ENCODE measurements around the gene TCF4.

TCF4 gene

DNA sequence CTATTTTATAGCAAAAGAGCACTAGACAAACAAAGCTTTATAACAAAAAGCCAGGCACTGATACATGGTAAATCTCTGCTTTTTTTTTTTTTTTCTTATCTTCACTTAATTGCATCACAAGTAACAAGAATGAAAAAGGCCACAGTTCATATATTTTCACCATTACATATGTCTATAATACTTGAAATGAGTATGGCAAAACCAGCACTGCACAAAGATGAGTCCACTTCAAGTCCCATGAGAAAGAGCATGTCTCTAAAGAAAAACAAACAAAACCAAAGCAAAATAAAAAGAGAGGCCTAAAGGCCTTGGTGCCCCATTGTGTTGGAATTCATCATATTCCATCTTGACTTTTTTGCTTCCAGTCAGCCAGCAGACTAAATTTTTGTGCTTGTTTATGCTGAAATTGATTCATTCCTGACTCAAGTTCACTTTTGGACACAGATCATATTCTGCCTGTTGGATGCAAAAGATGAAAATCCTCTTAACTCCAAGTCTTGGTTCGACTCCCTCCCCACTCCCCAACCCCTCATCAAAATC is 363.8 kb downstream of the TCF4 start:
- no peak for DNase-seq

DNA sequence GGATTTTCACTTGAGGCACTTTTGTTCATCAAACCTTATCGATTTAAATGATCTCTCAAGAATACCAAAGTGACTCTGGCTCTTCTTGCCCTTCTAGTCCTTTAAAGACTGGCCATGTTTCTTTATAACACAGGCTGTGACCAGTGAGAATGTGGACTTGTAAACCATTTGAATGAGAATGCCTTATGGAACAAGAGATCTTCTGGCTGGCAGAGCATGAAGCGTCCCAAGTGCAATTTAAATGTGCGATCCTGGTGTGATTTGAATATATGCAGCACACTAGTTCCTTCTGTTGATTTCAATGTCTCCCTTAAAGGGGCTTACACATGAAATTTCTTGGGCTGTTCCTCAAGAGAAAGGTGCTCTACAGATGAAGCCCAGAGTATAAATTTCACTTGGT is 366.4 kb downstream of the TCF4 start:
- DNase-seq = no peak

DNA sequence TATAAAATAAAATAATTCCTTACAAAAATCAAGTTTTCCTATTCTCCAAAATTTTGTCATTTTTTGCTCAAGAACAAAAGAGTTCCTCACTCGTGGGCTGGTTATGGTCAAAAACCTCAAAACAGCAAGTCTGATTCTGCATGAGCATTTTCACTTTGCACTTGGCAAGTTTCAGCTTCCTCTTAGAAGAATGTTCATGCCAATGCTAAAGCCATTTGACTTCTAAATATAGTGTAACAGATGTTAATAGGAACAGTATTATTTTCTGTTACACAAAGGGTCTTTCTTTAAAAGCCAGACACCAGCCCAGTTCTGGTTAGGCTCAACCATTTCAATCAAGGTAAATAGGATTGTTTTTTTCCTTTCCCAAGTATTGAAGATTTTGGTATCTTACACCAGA is 367.5 kb downstream of the TCF4 start:
- DNase-seq = no peak

DNA sequence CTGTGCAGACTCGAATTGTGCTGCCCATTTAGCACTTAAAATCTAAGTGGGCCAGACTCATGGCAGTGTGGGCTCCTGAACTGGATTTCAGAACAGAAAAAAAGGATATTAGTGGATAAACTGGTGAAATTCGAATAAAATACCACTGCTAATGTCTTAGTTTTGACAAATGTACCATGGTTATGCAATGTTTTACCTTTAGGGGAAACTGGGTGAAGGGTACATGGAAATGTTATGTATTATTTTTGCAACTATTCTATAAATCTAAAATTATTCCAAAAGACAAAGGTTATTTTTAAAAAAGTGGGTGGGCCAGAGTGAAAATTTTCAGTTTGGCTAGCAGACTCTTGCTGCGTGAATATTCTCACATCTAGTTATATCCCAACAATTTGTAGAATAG is 368.2 kb downstream of the TCF4 start:
- DNase-seq = no peak

DNA sequence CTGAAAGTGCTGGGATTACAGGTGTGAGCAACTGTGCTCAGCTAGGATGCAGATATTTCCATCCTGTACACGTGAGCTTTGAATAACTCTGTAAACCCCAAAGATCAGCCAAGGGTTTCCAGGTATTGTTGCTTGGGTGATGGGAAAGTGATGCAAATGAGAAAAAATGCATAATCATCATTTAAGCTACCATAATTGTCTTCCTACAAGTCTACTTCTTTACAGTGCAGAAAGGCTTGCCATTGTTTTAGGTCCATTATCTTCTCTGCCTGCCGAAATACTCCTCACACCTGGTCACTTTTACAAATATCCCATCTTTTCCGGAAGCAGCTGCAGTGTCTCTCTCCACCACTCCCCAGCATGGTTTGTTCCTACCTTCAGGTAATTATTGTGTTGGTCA is 368.9 kb downstream of the TCF4 start:
- no peak for DNase-seq

DNA sequence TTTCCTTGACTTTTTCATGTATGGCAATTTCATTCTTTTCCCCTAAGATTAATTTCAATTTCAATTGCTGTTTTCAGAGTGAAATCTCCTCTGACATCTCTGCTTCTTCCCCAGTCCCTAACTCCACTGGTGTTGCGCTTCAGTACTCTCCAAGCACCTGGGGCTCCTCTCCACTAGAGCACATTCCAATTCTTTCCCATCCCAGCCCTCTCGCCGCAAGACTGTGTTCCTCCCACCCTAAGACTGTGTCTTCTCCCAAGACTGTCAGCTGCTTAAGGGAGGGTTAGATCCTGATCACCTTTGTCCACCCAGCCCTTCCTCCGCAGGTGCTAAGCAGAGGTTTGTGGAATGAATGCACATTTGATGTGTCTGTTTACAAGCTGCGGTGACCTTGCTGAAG is 373.0 kb downstream of the TCF4 start:
- no peak for DNase-seq

DNA sequence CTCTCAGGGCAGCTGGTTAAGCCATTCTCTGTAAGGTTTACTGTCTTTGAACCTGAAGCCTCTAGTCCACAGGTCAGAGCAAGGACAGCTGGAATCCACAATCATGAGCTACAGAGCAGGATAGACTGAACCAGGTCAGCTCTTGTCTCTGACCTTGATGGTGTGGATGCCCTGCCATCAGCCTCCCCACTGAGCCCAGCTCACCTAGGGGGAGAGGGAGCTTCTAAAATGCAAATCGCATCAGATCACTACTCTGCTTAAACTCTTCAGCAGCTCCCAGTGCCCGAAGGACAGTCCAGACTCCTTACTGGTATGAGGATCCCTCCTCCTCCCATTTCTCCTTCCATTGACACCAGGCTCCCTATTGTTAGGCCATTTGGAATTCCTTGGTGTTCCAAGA is 373.5 kb downstream of the TCF4 start:
- no peak for DNase-seq

DNA sequence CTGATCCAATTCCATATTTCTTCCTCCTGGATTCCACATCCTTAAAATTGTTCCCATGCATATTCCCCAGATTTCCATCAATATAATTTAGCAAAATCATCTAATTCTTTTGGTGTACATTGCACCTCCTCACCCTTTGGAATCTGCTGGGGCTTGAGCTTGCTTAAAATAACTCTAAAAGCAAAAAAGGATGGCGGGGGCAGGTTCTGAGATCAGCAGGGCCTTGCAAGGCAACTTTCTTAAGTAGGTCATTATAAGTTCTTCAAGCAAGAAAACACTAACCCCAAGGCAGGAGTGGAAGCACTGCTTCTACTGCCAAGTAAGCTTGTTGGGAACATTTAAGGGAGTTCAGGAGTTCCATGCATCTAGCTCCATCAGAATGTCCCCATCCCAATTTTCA is 374.4 kb downstream of the TCF4 start:
- no peak for DNase-seq

DNA sequence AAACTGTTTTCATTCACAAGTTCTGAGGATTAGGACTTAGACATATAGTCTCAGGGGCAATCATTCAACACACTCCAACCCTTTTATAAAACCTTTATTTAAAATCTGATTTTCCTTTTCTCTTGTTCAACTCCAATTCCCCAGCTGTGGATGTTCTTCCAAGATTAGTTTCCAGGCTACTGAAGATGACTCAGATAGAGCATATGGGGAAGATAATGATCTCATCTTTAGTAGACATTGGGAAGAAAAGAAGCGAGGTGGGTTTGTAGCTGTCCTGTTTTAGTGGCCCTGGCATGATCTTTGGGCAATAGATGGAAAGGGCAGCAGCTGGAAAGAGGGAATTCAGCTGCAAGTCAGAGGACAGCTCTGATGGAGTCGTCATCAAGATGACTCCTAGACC is 381.1 kb downstream of the TCF4 start:
- DNase-seq = no peak

DNA sequence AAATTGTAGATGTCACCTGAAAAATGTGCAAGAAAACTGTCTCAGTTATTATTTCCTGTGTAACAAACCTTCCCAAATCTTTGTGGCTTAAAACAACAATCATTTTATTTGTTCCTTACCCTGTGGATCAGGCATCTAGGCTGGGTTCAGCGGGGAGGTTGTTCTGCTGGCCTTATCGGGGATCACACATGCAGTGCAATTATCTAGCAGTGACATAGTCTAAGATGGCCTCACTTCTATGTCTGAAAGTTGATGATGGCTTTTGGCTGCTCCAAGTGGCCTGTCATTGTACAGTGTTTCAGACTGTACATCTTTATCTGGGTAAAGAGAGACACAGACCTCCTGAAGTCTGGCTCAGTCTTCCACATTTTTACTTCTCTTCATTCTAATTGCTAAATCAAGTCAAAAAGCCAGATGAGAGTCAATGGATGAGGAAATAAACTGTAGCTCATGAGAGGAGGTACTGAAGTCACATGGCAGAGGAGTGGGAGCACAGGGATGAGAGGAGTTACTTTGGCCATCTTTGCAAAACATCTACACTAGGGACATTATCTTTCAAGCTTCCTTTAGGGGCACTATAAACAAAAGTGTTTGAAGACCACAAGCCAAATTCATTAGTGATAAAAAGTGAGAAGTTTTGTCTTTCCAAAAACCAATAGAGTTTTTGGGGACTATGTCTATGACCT is 385.6 kb downstream of the TCF4 start:
- no peak for DNase-seq

DNA sequence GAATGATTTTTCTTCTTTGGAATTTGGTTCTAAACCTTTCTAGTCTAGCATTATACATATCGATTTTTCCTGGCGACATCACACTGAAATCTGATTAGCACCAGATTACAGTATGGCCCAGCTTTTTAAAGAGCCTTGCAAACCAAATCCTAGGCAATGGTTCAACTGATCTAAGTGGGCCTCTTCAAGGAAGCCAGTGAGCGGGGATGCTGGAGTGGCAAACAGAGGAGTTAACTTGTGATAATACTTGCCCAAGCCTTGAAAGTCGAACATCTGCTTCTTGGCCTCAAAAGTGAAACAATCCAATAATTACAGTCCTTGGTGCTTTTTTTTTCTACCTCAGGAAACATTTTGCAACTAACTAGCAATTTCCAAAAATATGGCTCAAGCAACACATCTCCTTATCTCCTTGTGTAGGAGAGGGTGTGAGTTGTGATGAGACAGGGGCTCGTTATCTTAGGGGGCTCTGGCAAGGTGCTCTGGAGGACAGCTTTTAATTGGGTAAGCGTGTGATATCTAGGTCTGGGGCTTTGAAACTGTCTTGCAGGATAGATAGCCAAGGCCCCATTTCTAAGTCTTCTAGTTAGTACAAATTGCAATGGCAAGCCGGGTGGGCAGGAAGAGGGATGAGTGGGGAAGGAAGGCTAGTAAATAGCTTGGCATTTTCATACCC is 388.6 kb downstream of the TCF4 start:
- no peak for DNase-seq

DNA sequence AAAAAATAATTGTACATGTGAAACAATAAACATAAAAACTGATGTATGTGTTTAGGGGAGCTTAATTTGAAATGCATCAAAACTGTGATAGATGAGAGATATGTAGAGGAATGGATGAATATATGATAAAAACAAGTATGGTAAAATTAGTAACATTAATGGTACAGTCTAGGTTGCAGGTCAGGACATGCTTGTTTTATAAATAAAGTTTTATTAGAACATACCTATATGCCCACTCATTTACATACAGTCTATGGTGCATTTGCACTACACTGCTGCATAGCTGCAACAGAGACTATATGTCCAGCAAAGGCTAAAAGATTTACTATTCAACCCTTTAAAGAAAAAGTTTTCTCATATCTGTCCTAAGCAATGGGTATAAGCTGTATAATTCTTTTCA is 392.1 kb downstream of the TCF4 start:
- no peak for DNase-seq

DNA sequence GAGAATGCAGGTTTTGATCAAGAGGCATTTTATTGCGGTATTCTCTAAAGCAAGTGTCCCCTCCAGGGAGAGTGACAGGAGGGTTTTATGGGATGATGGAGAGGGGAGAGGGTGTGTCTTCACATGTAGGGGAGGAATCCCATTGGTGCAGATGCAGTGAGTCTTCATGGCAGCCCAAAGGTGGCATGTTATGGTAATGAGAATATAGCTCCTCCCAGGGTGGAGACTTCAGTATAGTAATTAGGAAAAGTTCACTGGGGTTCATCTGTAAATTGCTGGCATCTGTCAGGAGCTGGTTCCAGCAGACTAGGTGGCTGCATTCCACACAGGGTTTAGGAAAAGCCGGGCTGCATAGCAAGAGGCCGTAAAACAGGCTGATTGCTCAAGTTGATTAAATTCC is 398.0 kb downstream of the TCF4 start:
- DNase-seq = no peak

DNA sequence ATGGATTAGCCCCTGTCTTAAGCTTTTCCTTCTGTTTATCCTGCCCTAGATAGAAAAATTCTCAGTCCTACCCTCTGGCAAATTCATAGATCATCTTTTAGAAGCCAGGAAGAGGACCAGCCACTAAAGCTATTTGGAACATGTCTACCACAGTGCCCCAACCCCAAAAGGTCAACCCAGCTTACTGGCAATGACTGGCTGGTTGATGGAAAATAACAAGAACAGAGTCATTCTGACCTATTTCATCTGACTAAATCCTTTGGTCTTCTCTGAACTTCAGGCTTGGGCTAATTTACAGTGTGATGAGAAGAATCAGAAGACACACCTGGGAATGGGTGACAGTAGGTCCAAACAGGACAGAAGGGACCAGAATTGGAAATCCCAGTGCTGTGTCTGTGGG is 401.4 kb downstream of the TCF4 start:
- no peak for DNase-seq

DNA sequence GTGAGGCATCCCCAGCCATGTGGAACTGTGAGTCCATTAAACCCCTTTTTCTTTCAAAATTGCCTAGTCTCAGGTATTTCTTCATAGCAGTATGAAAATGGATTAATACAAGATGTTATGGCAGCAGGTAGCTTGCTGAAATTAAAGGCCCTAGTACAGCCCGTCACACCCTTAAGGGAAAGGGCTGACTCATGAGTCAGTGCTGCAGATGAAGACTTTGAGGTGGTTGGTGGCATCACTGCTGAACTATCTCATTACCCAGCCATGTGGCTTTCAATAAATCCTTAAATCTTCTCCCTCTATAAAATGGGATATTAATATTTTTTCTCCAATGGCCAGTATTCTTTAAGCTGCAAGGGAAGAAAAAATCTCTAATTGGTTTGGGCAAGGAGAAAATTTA is 402.6 kb downstream of the TCF4 start:
- DNase-seq = no peak

DNA sequence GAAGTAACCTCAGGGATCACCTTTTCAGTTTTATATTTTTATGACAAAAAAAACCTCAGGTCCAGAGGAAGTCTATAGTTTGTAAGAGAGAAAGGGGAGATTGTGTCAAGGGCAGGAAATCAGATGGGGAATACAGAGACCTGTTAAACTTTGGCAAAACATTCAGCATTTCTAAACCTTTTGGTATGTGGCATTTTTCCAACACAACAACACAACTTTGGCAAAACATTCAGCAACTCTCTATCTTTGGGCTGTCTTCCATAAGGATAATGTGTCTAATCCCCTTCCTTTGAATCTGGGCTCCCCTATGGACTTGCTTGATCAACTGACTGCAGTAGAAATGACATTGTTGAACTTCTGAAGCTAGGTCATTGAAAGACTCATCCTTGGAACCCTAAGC is 408.2 kb downstream of the TCF4 start:
- DNase-seq = no peak

DNA sequence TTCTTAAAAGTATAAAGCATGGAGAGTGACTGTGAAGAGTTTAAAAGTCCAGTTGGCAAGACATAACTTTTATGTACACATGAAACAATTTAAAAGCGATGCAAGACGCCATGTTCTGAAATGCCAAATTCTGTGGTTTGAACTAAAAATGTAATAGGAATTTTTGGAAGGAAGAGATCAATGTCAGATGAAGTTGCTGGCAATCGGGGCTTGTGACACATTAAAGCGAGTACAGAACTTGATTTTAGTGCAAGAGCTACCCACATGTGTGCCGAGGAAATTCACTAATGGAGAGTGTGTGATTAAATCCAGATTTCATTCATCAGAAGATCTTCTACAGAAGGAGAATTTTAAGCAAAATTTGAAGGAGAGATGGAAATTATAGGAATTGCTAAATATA is 408.6 kb downstream of the TCF4 start:
- no peak for DNase-seq

DNA sequence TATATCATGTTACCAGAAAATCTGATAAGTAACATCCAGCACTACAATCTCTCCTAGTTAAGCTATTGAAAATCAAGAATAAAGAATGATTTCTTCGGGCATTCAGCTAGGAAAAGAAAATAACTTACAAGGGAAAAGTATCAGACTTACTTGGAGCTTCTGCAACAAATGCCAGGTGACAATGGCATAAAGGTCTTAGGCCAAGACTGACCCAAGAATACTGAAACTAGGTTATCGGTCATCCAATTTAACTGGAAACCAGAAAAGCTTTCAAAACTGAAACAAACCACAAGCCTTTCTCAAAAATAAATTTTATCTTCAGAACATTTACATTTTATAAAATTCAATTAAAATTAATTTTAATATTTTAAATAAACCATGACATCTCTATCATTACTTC is 414.7 kb downstream of the TCF4 start:
- DNase-seq = no peak

Measured in retina (tissue), 1 donor.